C4-2B (cell line): ENCODE measurements around the gene CDC20.

Experiments
- H3K27ac ChIP-seq: fragments of 450-650 bp; 2 replicates; pipeline ENCODE4 v1.5.1; 2017
- ZFX ChIP-seq: fragments of 450-650 bp; IDR thresholded peaks from 2 replicates; pipeline ENCODE4 v1.6.1; 2017
- TF ChIP-seq, protein P1 (sequence below): fragments of 450-650 bp; conservative IDR thresholded peaks from 2 replicates; pipeline ENCODE4 v1.5.1; 2017; ENCODE audit warnings: mild to moderate bottlenecking

CDC20 gene

DNA sequence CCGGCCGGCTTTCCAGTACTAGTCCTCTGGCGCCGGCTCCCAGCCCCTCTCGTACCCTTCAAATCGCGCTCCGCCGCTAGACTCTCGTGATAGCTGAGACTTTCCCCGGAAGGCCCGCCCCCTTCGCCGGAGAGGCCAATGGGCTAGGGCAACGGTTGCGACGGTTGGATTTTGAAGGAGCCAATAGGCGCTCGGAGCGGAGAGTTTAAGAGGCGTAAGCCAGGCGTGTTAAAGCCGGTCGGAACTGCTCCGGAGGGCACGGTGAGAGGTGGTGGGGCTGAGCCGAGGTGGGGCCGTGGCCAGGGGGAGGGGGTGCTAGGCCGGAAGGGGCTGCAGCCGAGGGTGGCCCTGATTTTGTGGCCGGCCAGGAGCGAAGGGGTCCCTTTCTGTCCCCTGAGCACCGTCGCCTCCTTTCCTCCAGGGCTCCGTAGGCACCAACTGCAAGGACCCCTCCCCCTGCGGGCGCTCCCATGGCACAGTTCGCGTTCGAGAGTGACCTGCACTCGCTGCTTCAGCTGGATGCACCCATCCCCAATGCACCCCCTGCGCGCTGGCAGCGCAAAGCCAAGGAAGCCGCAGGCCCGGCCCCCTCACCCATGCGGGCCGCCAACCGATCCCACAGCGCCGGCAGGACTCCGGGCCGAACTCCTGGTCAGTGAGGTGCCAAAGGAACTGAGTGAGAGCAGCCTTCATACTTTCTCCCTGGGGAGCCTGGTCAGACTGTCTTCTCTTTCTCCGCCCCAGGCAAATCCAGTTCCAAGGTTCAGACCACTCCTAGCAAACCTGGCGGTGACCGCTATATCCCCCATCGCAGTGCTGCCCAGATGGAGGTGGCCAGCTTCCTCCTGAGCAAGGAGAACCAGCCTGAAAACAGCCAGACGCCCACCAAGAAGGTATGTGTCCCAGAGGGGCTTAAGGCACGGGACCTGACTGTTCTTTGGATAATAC is at the start of gene CDC20:
Gene CDC20 (plus strand): TSS at position 236 of the 948 bp plus-strand sequence. CDS start 235 bp downstream, at position 471.
- peak within 1 kb of the TSS; percentile 91 for H3K27ac ChIP-seq
- TF ChIP-seq, protein P1, sequence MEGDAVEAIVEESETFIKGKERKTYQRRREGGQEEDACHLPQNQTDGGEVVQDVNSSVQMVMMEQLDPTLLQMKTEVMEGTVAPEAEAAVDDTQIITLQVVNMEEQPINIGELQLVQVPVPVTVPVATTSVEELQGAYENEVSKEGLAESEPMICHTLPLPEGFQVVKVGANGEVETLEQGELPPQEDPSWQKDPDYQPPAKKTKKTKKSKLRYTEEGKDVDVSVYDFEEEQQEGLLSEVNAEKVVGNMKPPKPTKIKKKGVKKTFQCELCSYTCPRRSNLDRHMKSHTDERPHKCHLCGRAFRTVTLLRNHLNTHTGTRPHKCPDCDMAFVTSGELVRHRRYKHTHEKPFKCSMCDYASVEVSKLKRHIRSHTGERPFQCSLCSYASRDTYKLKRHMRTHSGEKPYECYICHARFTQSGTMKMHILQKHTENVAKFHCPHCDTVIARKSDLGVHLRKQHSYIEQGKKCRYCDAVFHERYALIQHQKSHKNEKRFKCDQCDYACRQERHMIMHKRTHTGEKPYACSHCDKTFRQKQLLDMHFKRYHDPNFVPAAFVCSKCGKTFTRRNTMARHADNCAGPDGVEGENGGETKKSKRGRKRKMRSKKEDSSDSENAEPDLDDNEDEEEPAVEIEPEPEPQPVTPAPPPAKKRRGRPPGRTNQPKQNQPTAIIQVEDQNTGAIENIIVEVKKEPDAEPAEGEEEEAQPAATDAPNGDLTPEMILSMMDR: no peak
- no peak for TF ChIP-seq ZFX

DNA sequence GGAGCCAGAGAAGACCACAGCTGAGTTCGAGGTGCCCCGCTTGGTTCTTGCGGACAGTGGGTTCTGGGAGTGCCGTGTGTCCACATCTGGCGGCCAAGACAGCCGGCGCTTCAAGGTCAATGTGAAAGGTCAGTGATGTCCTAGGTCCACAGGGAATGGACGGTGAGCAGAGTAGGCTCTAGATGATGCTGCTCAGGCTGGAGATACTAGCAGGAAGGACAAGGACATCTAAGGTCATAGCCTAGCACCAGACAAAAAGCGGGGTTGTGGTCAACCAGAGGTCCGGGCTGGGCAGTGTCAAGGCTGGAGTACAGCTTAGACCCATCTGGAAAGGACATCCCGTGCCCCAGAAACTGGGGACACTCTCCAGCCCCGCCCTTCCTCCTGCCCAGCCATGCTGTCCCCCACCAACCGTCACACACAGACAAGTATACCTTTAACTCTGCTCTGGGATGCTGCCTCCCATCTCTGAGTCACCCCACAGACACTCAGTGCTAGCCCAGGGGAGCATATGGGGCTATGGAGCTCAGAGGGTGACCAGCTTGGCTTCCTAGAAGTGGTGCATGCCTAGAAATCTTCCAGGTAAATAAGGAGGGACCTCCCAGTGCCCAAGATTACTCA is 49.3 kb upstream of the CDC20 start:
- TF ChIP-seq ZFX: no peak
- TF ChIP-seq, protein P1: no peak
- no peak overlapping the region for H3K27ac ChIP-seq

DNA sequence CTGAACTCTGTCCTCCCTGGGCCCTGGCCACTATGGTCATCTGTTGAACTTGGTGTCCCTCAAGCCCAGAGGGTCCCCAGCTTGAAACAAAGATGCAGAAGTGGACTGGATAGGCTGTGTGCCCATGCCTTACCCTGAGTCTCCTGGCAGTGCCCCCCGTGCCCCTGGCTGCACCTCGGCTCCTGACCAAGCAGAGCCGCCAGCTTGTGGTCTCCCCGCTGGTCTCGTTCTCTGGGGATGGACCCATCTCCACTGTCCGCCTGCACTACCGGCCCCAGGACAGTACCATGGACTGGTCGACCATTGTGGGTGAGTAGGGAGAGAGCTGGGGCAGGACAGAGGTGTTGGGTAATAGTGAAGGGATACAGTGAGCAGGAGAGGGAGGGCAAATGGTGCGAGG is 47.3 kb upstream of the CDC20 start:
- TF ChIP-seq ZFX: no peak
- TF ChIP-seq, protein P1: no peak

DNA sequence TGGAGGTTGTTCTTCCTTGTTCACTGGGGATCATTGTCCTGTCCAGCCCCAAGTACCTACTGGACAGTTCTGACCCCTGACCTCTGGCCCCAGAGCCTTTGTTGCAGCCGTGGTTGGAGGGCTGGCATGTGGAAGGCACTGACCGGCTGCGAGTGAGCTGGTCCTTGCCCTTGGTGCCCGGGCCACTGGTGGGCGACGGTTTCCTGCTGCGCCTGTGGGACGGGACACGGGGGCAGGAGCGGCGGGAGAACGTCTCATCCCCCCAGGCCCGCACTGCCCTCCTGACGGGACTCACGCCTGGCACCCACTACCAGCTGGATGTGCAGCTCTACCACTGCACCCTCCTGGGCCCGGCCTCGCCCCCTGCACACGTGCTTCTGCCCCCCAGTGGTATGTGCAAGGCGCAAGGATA is 46.6 kb upstream of the CDC20 start:
- H3K27ac ChIP-seq: no peak overlapping the region
- TF ChIP-seq, protein P1: no peak
- TF ChIP-seq ZFX: no peak

More for the DNA sequence above, 47.3 kb upstream of the CDC20 start:
- no peak overlapping the region for H3K27ac ChIP-seq

DNA sequence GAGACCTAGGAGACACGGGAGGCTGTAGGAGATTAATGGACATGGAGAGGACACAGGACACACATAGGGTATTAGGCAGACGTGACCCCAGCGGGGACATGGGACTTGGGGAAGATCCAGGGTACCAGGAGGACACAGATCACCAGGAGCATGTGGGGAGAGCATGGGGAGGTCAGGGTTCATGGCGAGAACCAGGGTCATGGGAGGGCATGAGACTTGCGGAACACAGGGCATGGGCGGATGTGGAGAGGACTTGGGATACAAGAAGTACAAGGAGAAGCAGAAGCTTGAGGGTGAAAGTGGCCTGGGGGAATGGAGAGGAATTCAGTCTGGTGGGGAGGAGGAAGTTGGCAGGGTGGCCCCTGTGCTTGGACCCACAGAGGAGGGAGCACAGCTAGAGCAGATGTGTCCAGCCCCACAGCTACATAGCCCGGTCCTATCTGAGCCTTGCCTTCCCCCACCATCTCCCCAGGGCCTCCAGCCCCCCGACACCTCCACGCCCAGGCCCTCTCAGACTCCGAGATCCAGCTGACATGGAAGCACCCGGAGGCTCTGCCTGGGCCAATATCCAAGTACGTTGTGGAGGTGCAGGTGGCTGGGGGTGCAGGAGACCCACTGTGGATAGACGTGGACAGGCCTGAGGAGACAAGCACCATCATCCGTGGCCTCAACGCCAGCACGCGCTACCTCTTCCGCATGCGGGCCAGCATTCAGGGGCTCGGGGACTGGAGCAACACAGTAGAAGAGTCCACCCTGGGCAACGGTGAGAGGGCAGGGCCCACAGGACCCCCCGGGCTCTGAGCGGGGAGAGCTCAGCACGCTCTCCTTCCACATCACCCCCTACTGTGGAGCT is 45.9 kb upstream of the CDC20 start:
- TF ChIP-seq, protein P1: no peak
- no peak overlapping the region for H3K27ac ChIP-seq

DNA sequence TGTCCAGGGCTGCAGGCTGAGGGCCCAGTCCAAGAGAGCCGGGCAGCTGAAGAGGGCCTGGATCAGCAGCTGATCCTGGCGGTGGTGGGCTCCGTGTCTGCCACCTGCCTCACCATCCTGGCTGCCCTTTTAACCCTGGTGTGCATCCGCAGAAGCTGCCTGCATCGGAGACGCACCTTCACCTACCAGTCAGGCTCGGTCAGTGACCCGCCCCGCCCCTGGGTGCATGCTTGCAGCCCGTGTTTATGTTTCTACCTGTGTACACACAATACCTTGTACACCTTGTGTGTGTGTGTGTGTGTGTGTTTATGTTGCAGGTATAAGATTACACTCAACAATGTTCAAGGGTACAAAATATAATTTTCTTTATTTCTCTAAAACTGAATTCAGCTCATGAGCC is 45.0 kb upstream of the CDC20 start:
- no peak overlapping the region for H3K27ac ChIP-seq
- TF ChIP-seq, protein P1: no peak
- TF ChIP-seq ZFX: no peak
